SK-N-DZ (cell line): ENCODE results near the gene CLCN3.
"Not testable (repeated sequence)": the region's sequence is repeated elsewhere in the genome, so short reads cannot be mapped to it uniquely, and the experiment has no call there.

Experiments
- DNase-seq: peaks from one replicate; pipeline ENCODE4 v3.0.0-alpha.2; 2015; ENCODE audit warnings: low spot score

CLCN3 gene

DNA sequence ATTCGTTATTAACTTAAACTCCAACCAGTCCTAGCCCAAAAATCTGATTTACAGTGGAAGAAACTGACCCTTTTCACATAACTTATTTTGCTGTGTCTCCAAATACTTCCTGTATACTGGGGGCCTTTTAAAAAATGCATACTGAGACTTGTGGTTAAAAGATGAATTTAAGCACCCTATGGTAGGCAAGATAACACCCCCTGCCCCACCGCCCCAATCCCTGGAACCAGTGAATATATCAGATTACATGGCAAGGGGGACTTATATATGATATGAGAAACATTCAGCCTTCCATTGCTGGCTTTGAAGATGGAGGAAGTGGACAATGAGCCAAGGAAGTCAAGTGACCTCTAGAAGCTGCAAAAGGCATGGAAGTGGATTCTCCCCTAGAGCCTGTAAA, 3.1 kb upstream of the CLCN3 start:
- no peak for DNase-seq

- no peak for DNase-seq
These were observed 2.1 kb upstream of the CLCN3 start for GRCh38 chr4:169618286-169618685.

- no peak for DNase-seq
These were observed 1.4 kb upstream of the CLCN3 start for GRCh38 chr4:169618986-169619385.

- DNase-seq, result peak; percentile 34
These were observed 840 bp upstream of the CLCN3 start for GRCh38 chr4:169619518-169619957.

DNA sequence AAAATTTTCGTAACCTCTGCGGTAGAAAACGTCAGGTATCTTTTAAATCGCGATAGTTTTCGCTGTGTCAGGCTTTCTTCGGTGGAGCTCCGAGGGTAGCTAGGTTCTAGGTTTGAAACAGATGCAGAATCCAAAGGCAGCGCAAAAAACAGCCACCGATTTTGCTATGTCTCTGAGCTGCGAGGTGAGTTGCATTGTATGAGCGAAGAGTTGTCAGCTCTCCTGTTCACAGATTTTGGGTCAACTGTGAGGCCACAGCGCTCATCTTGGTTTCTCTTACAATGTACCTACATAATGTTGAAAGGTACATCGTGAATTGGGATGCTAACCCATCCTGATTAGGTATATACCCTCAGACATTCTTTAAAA, 486 bp downstream of the CLCN3 start:
- DNase-seq, result peak; percentile 11

DNA sequence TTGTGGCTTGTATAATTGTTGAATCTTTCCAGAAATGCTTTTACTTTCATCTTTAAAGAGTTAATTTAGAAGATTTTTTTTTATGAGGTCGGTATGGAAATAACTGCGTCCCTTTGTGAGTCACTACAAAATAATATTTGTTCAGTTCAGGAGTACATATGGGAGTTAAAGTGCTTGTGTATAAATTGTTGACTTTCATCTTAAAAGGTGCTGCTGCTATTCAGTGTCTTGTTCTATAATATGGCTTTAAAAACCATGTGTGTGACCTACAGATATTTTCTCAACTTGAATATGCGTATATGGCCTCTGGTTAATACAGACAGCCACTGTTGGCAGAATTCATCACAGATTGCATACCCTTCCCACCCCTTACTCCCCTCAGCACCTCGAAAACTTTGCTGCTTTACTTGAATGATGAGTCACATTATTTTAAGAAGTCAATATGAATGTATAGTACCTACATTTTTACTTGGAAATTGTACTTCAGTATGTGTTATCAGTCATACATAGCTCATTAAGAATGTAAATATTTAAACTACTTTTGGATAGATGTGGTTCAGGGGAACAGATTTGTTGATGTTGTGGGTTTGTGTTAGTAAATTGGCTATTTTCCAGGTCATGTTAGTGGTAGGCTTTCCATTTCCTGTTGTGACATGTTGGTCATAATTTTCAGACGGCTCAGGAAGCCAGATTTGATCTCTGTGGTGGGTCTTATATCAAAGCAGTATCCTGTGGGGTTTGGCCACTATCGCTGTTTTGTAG, 1.5 kb downstream of the CLCN3 start:
- no peak for DNase-seq

- no peak for DNase-seq
These were observed 2.2 kb downstream of the CLCN3 start for GRCh38 chr4:169622566-169622965.

- DNase-seq, result not testable (repeated sequence)
These were observed 3.6 kb downstream of the CLCN3 start for GRCh38 chr4:169624012-169624411.

DNA sequence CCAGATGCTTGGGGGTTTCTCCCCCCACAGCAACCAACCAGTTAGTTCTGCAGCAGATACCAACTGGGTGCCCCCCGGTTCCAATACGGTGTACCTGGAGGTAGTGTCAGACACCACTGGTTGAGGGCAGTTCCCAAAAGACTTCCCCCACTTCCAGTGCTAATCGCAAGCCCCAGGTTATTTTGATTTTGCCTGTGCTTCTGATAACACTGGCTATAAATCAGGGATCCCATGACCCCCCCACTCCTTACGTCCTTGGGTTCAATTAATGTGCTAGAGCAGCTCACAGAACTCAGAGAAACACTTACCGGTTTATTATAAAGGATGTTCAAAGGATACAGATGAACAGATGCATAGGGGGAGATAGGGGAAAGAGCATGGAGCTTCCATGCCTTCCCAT, 5.5 kb downstream of the CLCN3 start:
- no peak for DNase-seq

DNA sequence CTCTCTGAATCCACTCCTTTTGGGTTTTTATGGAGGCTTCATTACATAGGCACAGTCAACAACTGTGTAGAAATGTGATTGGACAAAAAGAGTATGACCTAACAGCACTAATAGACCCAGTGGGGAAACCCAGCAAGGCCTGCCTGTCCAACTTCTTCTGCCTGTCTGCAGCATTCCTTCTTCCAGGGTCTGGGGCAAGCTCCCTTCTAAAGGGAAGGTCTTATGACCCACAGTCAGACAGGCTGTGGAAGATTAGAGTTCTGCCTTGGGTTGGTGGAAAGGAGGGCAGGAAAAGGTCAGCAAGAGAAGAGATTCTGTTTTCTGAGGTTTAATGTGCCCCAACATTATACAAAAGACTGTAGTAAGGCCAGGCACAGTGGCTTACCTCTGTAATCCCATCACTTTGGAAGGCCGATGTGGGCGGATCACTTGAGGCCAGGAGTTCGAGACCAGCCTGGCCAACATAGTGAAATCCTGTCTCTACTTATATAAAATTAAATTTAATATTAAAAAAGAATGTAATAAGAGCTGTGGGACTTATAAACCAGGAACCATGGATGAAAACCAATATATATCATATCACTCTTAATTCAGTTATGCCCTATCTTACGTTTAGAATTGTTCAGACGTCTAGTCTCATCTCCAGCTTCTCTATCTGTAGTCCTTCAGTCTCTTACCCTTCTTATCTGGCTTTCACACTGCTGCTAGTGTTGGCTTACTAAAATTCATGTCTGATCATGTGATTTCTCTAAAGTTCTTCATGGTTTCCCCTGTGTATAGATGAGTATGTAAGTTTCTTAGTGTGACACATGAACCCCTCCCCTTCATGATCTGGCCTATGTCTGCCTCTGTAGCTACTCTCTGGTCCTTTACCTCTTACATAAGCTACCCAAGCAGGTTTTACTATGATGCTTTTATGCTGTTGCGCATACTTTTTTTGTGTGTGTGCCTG, 6.2 kb downstream of the CLCN3 start:
- no peak for DNase-seq

- DNase-seq, result no peak
These were observed 6.9 kb downstream of the CLCN3 start for GRCh38 chr4:169627307-169627706.

DNA sequence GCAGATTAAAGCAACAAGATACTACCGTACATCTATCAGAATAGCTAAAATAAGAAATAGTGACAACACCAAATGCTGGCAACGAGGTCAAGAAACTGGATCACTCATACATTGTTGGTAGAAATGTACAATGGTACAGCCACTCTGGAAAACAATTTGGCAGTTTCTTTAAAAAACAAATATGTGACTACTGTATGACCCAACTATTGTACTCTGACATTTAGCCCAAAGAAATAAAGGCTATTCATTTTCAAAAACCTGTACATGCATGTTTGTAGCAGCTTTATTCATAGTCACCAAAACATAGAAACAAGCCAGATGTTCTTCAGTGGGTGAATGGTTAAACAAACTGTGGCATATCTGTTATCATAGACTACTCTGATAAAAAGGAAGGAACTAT, 8.2 kb downstream of the CLCN3 start:
- no peak for DNase-seq

DNA sequence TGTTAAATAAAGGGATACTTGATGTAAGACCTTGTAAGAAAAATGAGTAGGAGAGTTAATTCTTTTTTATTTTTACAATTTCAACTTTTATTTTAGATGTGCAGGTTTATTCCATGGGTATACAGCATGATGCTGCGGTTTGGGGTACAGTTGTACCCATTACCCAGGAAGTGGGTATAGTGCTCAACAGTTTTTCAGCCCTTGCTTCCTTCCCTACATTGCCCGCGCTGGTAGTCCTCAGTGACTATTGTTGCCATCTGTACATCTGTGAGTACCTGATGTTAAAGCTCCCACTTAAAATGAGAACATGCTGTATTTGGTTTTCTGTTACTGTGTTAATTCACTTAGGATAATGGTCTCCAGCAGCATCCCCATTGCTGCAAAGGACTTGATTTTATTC, 9.7 kb downstream of the CLCN3 start:
- no peak for DNase-seq

DNA sequence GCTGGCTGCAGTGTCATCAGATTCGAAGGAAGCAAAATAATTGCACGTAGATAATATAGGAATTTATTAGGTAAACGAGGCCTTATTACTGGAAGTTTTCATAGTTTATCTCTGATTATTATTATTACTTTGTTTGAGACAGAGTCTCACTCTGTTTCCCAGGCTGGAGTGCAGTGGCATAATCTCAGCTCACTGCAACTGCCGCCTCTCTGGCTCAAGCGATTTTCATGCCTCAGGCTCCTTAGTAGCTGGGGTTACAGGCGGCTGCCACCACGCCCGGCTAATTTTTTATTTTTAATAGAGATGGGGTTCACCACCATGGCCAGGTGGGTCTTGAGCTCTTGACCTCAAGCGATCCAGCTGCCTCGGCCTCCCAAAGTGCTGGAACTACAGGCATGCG, 12.5 kb downstream of the CLCN3 start:
- DNase-seq, result no peak

GRCh38 chr4:169634975-169635374, 14.6 kb downstream of the CLCN3 start:
- DNase-seq, result no peak

- DNase-seq, result no peak
These were observed 20.0 kb downstream of the CLCN3 start for GRCh38 chr4:169640261-169640870.

- no peak for DNase-seq
These were observed 24.4 kb downstream of the CLCN3 start for GRCh38 chr4:169644802-169645201.

DNA sequence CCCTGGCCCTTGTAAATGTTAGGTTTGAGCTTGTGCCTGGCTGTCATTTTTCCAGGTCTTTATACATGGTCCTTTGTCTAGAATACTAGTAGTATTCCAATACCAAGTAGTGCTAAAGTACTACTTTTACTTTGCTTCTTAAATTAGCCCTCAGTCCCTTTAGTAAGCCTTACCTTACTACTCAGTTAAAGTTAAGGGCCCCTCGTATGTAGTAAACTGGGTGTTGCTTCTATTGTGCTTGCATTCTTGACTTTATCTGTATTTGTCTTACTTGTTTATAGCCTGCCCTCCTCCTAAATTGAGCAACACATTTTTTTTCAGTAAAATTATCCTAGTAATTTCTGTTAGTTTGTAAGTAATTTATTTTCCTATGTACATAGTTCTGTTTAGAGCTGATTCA, 25.2 kb downstream of the CLCN3 start:
- DNase-seq, result no peak

DNA sequence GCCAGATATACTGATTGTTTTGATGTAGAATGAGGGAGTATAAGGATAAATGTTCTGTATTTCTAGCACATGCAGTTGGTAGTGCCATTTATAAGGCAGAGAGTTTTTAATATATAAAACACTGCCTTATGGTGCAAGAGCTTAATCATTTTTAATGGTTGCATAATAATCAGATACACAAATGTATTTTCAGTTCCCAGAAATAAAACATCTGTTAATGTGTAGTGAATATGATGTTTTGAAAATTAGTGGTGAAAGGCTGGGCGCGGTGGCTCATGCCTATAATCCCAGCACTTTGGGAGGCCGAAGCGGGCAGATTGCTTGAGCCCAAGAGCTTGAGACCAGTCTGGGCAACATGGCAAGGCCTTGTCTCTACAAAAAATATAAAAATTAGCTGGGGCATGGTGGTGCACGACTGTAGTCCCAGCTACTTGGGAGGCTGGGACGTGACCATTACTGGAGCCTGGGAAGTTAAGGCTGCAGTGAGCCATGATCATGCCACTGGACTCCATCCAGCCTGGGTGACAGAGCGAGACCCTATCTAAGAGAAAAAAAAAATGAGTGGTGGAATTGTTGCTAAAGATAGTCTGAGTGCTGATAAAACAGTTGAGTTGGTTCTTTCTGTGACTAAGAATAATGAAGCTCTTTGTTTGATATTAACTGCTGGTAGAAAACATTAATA, 29.3 kb downstream of the CLCN3 start:
- no peak for DNase-seq

DNA sequence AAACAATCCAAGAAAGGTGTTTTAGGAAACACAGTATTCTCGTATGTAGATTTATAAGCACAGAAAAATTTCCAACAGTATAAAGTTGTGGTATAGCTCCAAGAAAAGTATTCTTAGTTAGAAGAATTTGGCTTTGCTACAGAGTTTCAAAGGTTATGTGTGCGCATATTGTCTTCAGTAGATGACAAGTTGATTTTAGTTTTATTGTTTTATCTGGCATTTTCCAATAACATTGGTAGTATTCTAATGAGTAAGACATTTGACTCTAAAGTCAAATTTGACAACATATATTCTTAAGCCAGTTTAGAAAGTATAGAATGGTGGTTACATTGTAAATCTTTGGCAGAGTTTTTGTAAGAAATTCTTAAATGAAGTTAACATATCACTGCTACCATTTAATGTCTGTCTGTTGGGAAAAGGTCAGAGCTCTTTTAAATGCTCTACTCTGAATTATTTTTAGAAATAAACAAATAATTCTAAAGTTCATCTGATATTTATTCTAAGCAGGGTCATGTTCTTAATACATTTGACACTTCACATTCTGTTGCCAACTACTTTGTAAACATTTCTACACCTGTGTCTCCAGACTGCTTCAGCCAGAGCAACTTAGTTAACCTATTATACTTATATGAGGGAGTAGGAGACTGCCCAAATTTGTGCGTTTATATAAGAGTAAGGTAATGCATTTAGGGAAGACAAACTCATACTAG, 30.0 kb downstream of the CLCN3 start:
- DNase-seq, result no peak

GRCh38 chr4:169652535-169652934, 32.2 kb downstream of the CLCN3 start:
- no peak for DNase-seq
